A549 (cell line): Measurements from ENCODE around the gene ACAT2.
"Not testable (repeated sequence)": the region's sequence is repeated elsewhere in the genome, so short reads cannot be mapped to it uniquely, and the experiment has no call there.

Source experiments
- CHD4 ChIP-seq: fragments of 200-600 bp; sonication (generic); IDR thresholded peaks from 2 replicates; pipeline ENCODE4 v1.6.1; 2016; ENCODE audit warnings: antibody characterized with exemption, mild to moderate bottlenecking, borderline replicate concordance
- GATA3 ChIP-seq: IDR thresholded peaks from 2 replicates; pipeline ENCODE4 v1.6.1; 2012; ENCODE audit warnings: borderline replicate concordance
- MAX ChIP-seq: IDR thresholded peaks from 2 replicates; pipeline ENCODE4 v1.6.1; 2012
- MAZ ChIP-seq: fragments of 150-350 bp; IDR thresholded peaks from 2 replicates; pipeline ENCODE4 v1.6.1; 2014; ENCODE audit warnings: antibody characterized with exemption, low read depth, low read length, borderline replicate concordance
- POLR2A ChIP-seq: IDR thresholded peaks from 2 replicates; pipeline ENCODE4 v1.6.1; 2012; ENCODE audit warnings: mild to moderate bottlenecking, low read length
- SREBF2 ChIP-seq: fragments of 450-650 bp; IDR thresholded peaks from 2 replicates; pipeline ENCODE4 v1.6.1; 2014; ENCODE audit warnings: mild to moderate bottlenecking, moderate library complexity
- TP53 ChIP-seq: fragments of 250-450 bp; sonication (Bioruptor Pico); IDR thresholded peaks from 2 replicates; pipeline ENCODE4 v1.5.0; 2021; ENCODE audit warnings: mild to moderate bottlenecking, moderate library complexity
- USF2 ChIP-seq: fragments of 450-650 bp; IDR thresholded peaks from 2 replicates; pipeline ENCODE4 v1.6.1; 2014; ENCODE audit warnings: antibody characterized with exemption
- TF ChIP-seq, protein P1 (sequence below): fragments of >200 bp; sonication (Bioruptor Twin); formaldehyde crosslinking; IDR thresholded peaks from 3 replicates; pipeline ENCODE4 v1.5.1; 2016

- not testable (repeated sequence) for TF ChIP-seq CHD4; MAX; MAZ; SREBF2; USF2; GATA3; TP53 (CRISPR knock-in tag); POLR2A
- TF ChIP-seq, protein P1, sequence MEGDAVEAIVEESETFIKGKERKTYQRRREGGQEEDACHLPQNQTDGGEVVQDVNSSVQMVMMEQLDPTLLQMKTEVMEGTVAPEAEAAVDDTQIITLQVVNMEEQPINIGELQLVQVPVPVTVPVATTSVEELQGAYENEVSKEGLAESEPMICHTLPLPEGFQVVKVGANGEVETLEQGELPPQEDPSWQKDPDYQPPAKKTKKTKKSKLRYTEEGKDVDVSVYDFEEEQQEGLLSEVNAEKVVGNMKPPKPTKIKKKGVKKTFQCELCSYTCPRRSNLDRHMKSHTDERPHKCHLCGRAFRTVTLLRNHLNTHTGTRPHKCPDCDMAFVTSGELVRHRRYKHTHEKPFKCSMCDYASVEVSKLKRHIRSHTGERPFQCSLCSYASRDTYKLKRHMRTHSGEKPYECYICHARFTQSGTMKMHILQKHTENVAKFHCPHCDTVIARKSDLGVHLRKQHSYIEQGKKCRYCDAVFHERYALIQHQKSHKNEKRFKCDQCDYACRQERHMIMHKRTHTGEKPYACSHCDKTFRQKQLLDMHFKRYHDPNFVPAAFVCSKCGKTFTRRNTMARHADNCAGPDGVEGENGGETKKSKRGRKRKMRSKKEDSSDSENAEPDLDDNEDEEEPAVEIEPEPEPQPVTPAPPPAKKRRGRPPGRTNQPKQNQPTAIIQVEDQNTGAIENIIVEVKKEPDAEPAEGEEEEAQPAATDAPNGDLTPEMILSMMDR: not testable (repeated sequence)
Measured at GRCh38 chr6:159816775-159817174, 54.9 kb downstream of the ACAT2 start.
